Measurements from ENCODE around the gene SPATA16.

The SPATA16 gene

GRCh38 chr3:173109143-173109542 lies 31.9 kb downstream of the SPATA16 start:
- Histone ChIP-seq H3K4me3 (ENCODE audit: low read depth in 1 of 2, low read length in 2 of 2) (no peak overlapping the region), H3K36me3 (ENCODE audit: control insufficient read depth in 1 of 2, insufficient read depth in 2 of 2, low read length in 2 of 2) (no peaks in the 10 kb centered on the region), H3K27me3 (ENCODE audit: control insufficient read depth in 1 of 2, insufficient read depth in 2 of 2, low read length in 2 of 2) (no peaks in the 10 kb centered on the region), H3K9ac (ENCODE audit: low read depth in 1 of 2, low read length in 2 of 2) (no peak overlapping the region), H3K27ac (ENCODE audit: low read depth, low read length) (no peak overlapping the region), H3K9me3 (ENCODE audit: control insufficient read depth in 1 of 2, low read length in 2 of 2) (no peaks in the 10 kb centered on the region), H3K4me1 (ENCODE audit: control insufficient read depth in 1 of 2, insufficient read depth in 2 of 2, low read length in 2 of 2) (no peaks in the 10 kb centered on the region)

GRCh38 chr3:173103469-173103868 lies 37.6 kb downstream of the SPATA16 start:
- H3K4me3 ChIP-seq (ENCODE audit: low read depth in 1 of 2, low read length in 2 of 2), result no peak overlapping the region
- H3K4me1 ChIP-seq (ENCODE audit: control insufficient read depth in 1 of 2, insufficient read depth in 2 of 2, low read length in 2 of 2), result no peaks in the 10 kb centered on the region
- H3K27ac ChIP-seq (ENCODE audit: low read depth, low read length), result no peak overlapping the region
- H3K9me3 ChIP-seq (ENCODE audit: control insufficient read depth in 1 of 2, low read length in 2 of 2), result peaks cover 0 to 6% of the 10 kb centered on the region in 2 donors
- H3K36me3 ChIP-seq (ENCODE audit: control insufficient read depth in 1 of 2, insufficient read depth in 2 of 2, low read length in 2 of 2), result no peaks in the 10 kb centered on the region
- H3K9ac ChIP-seq (ENCODE audit: low read depth in 1 of 2, low read length in 2 of 2), result no peak overlapping the region
- no peaks in the 10 kb centered on the region for H3K27me3 ChIP-seq (ENCODE audit: control insufficient read depth in 1 of 2, insufficient read depth in 2 of 2, low read length in 2 of 2)

DNA sequence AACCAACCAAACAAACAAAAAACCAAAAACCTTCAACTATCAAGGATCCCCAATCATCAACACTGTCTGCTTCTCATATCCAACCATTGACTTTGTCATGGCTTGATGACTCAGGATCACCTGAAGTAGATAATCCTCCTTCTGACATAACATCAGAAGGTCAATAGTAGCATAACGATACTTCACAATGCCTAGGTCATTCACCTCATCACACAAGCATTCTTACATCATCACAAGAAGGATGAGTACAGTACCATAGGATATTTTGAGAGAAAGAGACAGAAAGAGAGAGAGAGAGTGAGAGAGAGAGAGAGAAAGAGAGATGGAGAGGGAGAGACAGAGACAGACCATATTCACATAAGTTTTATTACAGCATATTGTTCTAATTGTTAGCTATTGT lies 42.1 kb downstream of the SPATA16 start:
- Histone ChIP-seq H3K27ac (ENCODE audit: low read depth, low read length) (no peak overlapping the region), H3K27me3 (ENCODE audit: control insufficient read depth in 1 of 2, insufficient read depth in 2 of 2, low read length in 2 of 2) (no peaks in the 10 kb centered on the region), H3K9me3 (ENCODE audit: control insufficient read depth in 1 of 2, low read length in 2 of 2) (peaks cover 0 to 6% of the 10 kb centered on the region in 2 donors), H3K9ac (ENCODE audit: low read depth in 1 of 2, low read length in 2 of 2) (no peak overlapping the region), H3K4me3 (ENCODE audit: low read depth in 1 of 2, low read length in 2 of 2) (no peak overlapping the region), H3K4me1 (ENCODE audit: control insufficient read depth in 1 of 2, insufficient read depth in 2 of 2, low read length in 2 of 2) (no peaks in the 10 kb centered on the region), H3K36me3 (ENCODE audit: control insufficient read depth in 1 of 2, insufficient read depth in 2 of 2, low read length in 2 of 2) (no peaks in the 10 kb centered on the region)

DNA sequence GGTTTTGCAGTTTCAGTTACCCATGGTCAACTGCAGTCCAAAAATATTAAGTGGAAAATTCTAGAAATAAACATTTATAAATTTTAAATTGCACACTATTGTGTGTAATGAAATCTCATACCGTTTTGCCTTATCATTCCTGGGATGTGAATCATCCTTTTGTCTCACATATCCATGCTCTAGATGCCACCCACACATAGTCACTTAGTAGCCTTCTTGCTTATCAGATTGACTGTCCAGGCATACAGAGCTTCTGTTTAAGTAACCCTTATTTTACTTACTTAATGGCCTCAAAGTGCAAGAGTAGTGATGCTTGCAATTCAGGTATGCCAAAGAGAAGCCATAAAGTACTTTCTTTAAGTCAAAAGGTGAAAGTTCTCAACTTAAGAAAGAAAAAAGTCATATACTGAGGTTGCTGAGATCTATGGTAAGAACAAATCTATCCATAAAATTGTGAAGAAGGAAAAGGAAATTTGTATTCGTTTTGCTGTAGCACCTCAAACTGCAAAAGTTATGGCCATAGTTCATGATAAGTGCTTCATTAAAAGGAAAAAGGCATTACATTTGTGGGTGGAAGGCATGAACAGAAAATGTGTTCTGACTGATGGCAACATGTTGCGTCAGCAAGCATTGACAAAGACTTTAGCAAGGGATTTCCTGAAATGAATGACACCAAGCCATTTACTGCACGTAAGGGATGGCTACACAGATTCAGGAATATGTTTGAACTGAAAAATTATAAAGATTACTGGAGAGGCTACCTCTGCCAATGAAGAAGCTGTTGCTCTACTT lies 43.8 kb downstream of the SPATA16 start:
- no peak overlapping the region for H3K9ac ChIP-seq (ENCODE audit: low read depth in 1 of 2, low read length in 2 of 2)
- no peaks in the 10 kb centered on the region for H3K36me3 ChIP-seq (ENCODE audit: control insufficient read depth in 1 of 2, insufficient read depth in 2 of 2, low read length in 2 of 2)
- no peak overlapping the region for H3K27ac ChIP-seq (ENCODE audit: low read depth, low read length)
- no peaks in the 10 kb centered on the region for H3K9me3 ChIP-seq (ENCODE audit: control insufficient read depth in 1 of 2, low read length in 2 of 2)
- no peaks in the 10 kb centered on the region for H3K4me1 ChIP-seq (ENCODE audit: control insufficient read depth in 1 of 2, insufficient read depth in 2 of 2, low read length in 2 of 2)
- no peaks in the 10 kb centered on the region for H3K27me3 ChIP-seq (ENCODE audit: control insufficient read depth in 1 of 2, insufficient read depth in 2 of 2, low read length in 2 of 2)
- no peak overlapping the region for H3K4me3 ChIP-seq (ENCODE audit: low read depth in 1 of 2, low read length in 2 of 2)

DNA sequence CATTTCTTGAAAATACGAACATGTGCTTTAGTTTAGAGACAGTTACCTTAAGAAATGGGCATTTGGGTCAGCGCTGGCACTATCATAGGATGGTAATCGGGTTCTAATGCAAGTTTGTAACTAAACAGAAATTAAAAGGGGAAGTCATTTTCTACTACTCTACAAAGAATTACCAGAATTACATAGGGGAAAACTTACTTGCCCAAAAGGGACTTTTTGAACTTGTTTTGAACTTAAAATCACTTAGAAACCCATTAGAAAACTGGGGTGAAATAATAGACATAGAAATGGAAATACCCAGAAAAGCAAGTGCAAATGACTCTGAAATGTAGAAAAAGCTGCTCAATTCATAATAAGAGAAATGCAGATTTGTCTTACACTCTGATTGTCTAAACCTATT lies 44.9 kb downstream of the SPATA16 start:
- Histone ChIP-seq H3K4me1 (ENCODE audit: control insufficient read depth in 1 of 2, insufficient read depth in 2 of 2, low read length in 2 of 2) (no peaks in the 10 kb centered on the region), H3K36me3 (ENCODE audit: control insufficient read depth in 1 of 2, insufficient read depth in 2 of 2, low read length in 2 of 2) (no peaks in the 10 kb centered on the region), H3K27ac (ENCODE audit: low read depth, low read length) (no peak overlapping the region), H3K9me3 (ENCODE audit: control insufficient read depth in 1 of 2, low read length in 2 of 2) (no peaks in the 10 kb centered on the region), H3K9ac (ENCODE audit: low read depth in 1 of 2, low read length in 2 of 2) (no peak overlapping the region), H3K4me3 (ENCODE audit: low read depth in 1 of 2, low read length in 2 of 2) (no peak overlapping the region), H3K27me3 (ENCODE audit: control insufficient read depth in 1 of 2, insufficient read depth in 2 of 2, low read length in 2 of 2) (no peaks in the 10 kb centered on the region)

DNA sequence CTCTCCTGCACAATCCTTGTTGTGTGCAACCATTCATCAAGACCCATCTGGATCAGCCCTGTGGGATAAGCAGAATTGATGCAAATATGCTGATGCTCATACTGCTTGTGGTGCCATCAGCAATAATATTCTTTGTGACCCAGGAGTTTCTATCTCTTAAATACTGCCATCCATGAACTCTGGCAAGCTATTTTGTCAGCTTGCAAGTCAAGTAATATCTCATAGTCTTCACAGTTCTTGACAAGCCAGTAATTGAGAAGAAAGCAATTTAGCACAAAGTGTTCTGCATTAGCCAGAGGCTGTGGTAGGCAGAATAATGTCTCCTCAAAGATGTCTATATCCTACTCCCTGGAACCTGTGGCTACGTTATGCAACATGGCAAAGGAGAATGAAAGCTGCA lies 49.0 kb downstream of the SPATA16 start:
- Histone ChIP-seq H3K4me3 (ENCODE audit: low read depth in 1 of 2, low read length in 2 of 2) (no peak overlapping the region), H3K4me1 (ENCODE audit: control insufficient read depth in 1 of 2, insufficient read depth in 2 of 2, low read length in 2 of 2) (no peaks in the 10 kb centered on the region)

DNA sequence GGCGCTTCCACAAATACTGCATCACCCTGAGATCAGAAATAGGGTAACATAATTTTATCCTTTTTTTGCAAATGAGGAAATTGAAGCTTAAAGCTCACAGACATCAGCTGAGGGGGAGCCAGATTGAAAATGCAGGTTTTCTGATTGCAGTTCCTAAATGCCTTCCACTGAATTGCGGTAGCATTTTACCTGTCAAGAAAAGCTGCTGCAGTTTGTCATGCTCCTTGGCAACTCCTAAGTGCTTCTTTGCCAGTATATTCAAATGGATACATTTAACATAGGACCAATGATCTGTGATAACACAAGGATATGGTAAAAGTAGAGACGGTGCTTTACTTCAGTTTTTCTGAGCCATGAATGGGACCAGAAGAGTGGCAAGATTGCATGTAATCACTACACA lies 50.5 kb downstream of the SPATA16 start:
- H3K4me1 ChIP-seq (ENCODE audit: control insufficient read depth in 1 of 2, insufficient read depth in 2 of 2, low read length in 2 of 2), result no peaks in the 10 kb centered on the region
- H3K27me3 ChIP-seq (ENCODE audit: control insufficient read depth in 1 of 2, insufficient read depth in 2 of 2, low read length in 2 of 2), result no peaks in the 10 kb centered on the region
- no peaks in the 10 kb centered on the region for H3K36me3 ChIP-seq (ENCODE audit: control insufficient read depth in 1 of 2, insufficient read depth in 2 of 2, low read length in 2 of 2)
- H3K9me3 ChIP-seq (ENCODE audit: control insufficient read depth in 1 of 2, low read length in 2 of 2), result no peaks in the 10 kb centered on the region
- H3K4me3 ChIP-seq (ENCODE audit: low read depth in 1 of 2, low read length in 2 of 2), result no peak overlapping the region
- no peak overlapping the region for H3K27ac ChIP-seq (ENCODE audit: low read depth, low read length)
- no peak overlapping the region for H3K9ac ChIP-seq (ENCODE audit: low read depth in 1 of 2, low read length in 2 of 2)

More for the DNA sequence above, 49.0 kb downstream of the SPATA16 start:
- Histone ChIP-seq H3K27me3 (ENCODE audit: control insufficient read depth in 1 of 2, insufficient read depth in 2 of 2, low read length in 2 of 2) (no peaks in the 10 kb centered on the region), H3K9ac (ENCODE audit: low read depth in 1 of 2, low read length in 2 of 2) (no peak overlapping the region), H3K36me3 (ENCODE audit: control insufficient read depth in 1 of 2, insufficient read depth in 2 of 2, low read length in 2 of 2) (no peaks in the 10 kb centered on the region), H3K9me3 (ENCODE audit: control insufficient read depth in 1 of 2, low read length in 2 of 2) (no peaks in the 10 kb centered on the region), H3K27ac (ENCODE audit: low read depth, low read length) (no peak overlapping the region)

DNA sequence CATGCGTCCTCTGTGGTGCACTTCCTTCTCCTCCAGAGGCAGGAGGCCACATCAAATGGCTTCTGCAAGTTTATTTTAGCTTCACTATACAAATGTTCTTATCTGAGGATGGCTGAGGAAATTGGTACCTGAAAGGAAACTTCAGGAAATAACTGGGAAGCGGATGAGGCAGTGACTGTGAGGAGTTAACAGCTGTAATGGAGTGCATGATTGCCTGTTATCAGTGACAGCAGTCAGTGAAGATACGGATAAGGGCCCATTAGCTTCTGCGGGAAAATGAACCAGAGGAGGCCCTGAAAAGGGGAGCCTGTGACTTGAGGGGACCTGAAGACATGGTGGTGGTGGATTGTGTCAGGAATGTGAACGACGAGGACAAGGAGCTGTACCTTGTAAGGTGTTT lies 51.8 kb downstream of the SPATA16 start:
- H3K4me3 ChIP-seq (ENCODE audit: low read depth in 1 of 2, low read length in 2 of 2), result no peak overlapping the region
- H3K27me3 ChIP-seq (ENCODE audit: control insufficient read depth in 1 of 2, insufficient read depth in 2 of 2, low read length in 2 of 2), result no peaks in the 10 kb centered on the region
- H3K9ac ChIP-seq (ENCODE audit: low read depth in 1 of 2, low read length in 2 of 2), result no peak overlapping the region
- H3K4me1 ChIP-seq (ENCODE audit: control insufficient read depth in 1 of 2, insufficient read depth in 2 of 2, low read length in 2 of 2), result no peaks in the 10 kb centered on the region
- no peaks in the 10 kb centered on the region for H3K9me3 ChIP-seq (ENCODE audit: control insufficient read depth in 1 of 2, low read length in 2 of 2)
- H3K27ac ChIP-seq (ENCODE audit: low read depth, low read length), result no peak overlapping the region
- H3K36me3 ChIP-seq (ENCODE audit: control insufficient read depth in 1 of 2, insufficient read depth in 2 of 2, low read length in 2 of 2), result no peaks in the 10 kb centered on the region

GRCh38 chr3:173078525-173078924 lies 62.5 kb downstream of the SPATA16 start:
- no peaks in the 10 kb centered on the region for H3K36me3 ChIP-seq (ENCODE audit: control insufficient read depth in 1 of 2, insufficient read depth in 2 of 2, low read length in 2 of 2)
- H3K27ac ChIP-seq (ENCODE audit: low read depth, low read length), result no peak overlapping the region
- no peaks in the 10 kb centered on the region for H3K4me1 ChIP-seq (ENCODE audit: control insufficient read depth in 1 of 2, insufficient read depth in 2 of 2, low read length in 2 of 2)
- no peak overlapping the region for H3K9ac ChIP-seq (ENCODE audit: low read depth in 1 of 2, low read length in 2 of 2)
- H3K4me3 ChIP-seq (ENCODE audit: low read depth in 1 of 2, low read length in 2 of 2), result no peak overlapping the region
- H3K9me3 ChIP-seq (ENCODE audit: control insufficient read depth in 1 of 2, low read length in 2 of 2), result peaks cover 0 to 2% of the 10 kb centered on the region in 2 donors
- H3K27me3 ChIP-seq (ENCODE audit: control insufficient read depth in 1 of 2, insufficient read depth in 2 of 2, low read length in 2 of 2), result no peaks in the 10 kb centered on the region

DNA sequence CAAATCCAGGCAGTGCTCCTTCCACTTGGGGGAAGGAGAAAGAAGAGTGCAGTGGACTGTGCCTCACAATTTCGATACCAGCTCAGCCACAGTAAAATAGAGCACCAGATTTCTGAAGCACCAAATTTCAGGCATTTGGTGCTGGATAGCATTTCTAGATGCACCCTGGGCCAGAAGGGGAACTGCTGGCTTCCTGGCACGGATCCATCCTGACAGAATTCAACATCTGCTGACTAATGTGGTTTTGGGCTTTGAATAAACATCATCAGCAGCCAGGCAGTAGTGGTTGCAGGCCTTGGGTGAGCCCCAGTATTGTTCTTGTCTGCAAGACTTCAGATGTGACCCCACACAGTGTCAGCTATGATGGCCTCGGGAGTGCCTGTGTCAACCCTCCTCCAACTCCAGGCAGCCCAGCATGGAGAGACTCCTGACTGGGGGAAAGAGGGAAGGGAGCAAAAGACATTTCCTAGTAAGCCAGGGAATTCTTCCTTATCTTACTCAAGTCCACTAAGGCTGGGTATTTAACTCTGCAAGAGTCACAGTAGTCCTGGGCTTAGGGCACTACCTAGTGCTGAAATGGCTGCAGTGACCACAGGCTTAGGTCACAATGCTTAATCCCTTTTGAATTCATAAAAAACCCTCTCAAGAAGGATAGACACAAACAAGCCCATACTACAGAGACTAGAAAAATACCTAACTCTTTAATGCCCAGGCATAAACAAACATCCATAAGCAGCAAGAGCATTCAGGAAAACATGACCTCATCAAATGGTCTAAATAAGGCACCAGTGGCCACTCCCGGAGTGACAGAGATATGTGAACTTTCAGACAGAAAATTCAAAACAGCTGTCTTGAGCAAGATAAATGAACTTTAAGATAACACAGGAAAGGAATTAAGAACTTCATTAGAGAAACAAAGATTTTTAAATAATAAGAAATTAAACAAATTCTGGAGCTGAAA lies 74.7 kb downstream of the SPATA16 start:
- H3K27ac ChIP-seq (ENCODE audit: low read depth, low read length), result no peak overlapping the region
- no peak overlapping the region for H3K4me3 ChIP-seq (ENCODE audit: low read depth in 1 of 2, low read length in 2 of 2)
- H3K4me1 ChIP-seq (ENCODE audit: control insufficient read depth in 1 of 2, insufficient read depth in 2 of 2, low read length in 2 of 2), result no peaks in the 10 kb centered on the region
- no peaks in the 10 kb centered on the region for H3K36me3 ChIP-seq (ENCODE audit: control insufficient read depth in 1 of 2, insufficient read depth in 2 of 2, low read length in 2 of 2)
- H3K9ac ChIP-seq (ENCODE audit: low read depth in 1 of 2, low read length in 2 of 2), result no peak overlapping the region
- no peaks in the 10 kb centered on the region for H3K27me3 ChIP-seq (ENCODE audit: control insufficient read depth in 1 of 2, insufficient read depth in 2 of 2, low read length in 2 of 2)
- H3K9me3 ChIP-seq (ENCODE audit: control insufficient read depth in 1 of 2, low read length in 2 of 2), result no peaks in the 10 kb centered on the region

Measured in duodenal mucosa (tissue), 2 donors.